Activated T-helper 17 cell treated with anti-CD3 and anti-CD28 coated beads, Interleukin-2, amount 50 U/mL, for 72 hours (primary cell): ENCODE measurements around the gene ARHGAP10. TPM values are rescaled to one million over a fixed set of nuclear protein-coding genes. Genes with fewer than 3 reads are reported as not detected.

ENCODE experiments used
- ATAC-seq: fragments of 150-1000 bp; cut with Tn5 transposase; replicated peaks from 2 replicates; pipeline ENCODE4 v1.10.0; 2021; ENCODE audit warnings: mild to moderate bottlenecking, moderate library complexity
- H3K27ac Mint-ChIP-seq: one replicate; pipeline ENCODE4 v1.8.0; 2022; ENCODE audit warnings: mixed read lengths
- H3K27me3 Mint-ChIP-seq: one replicate; pipeline ENCODE4 v1.8.0; 2022; ENCODE audit warnings: mixed read lengths
- H3K36me3 Mint-ChIP-seq: one replicate; pipeline ENCODE4 v1.8.0; 2022; ENCODE audit warnings: low read depth, mild to moderate bottlenecking, mixed read lengths
- H3K4me1 Mint-ChIP-seq: one replicate; pipeline ENCODE4 v1.8.0; 2022; ENCODE audit warnings: mixed read lengths
- H3K4me3 Mint-ChIP-seq: one replicate; pipeline ENCODE4 v1.8.0; 2022; ENCODE audit warnings: mild to moderate bottlenecking, mixed read lengths
- H3K9me3 Mint-ChIP-seq: one replicate; pipeline ENCODE4 v1.8.0; 2022; ENCODE audit warnings: mixed read lengths
- total RNA-seq, 2 donors: library from RNA; stranded (reverse); gene quantifications; one replicate each; pipeline ENCODE4 v1.2.3, GENCODE V29; 2022

The ARHGAP10 gene
- total RNA-seq, 2 donors from 2014 or later: 11.1 to 14.7 TPM

- peak overlapping the region; percentile 42 for H3K4me3 Mint-ChIP-seq
- peak; percentile 92 for ATAC-seq
- no peaks in the 10 kb centered on the region for H3K27me3 Mint-ChIP-seq
- H3K36me3 Mint-ChIP-seq: no peaks in the 10 kb centered on the region
- peak overlapping the region; percentile 66 for H3K27ac Mint-ChIP-seq
- peaks cover 57% of the 10 kb centered on the region for H3K4me1 Mint-ChIP-seq
- H3K9me3 Mint-ChIP-seq: no peaks in the 10 kb centered on the region
Observed at GRCh38 chr4:148056879-148057278, 325.0 kb downstream of the ARHGAP10 start.

GRCh38 chr4:148057516-148057915, 325.6 kb downstream of the ARHGAP10 start:
- H3K27me3 Mint-ChIP-seq: no peaks in the 10 kb centered on the region
- H3K36me3 Mint-ChIP-seq: no peaks in the 10 kb centered on the region
- no peak for ATAC-seq
- H3K9me3 Mint-ChIP-seq: no peaks in the 10 kb centered on the region
- peaks cover 51% of the 10 kb centered on the region for H3K4me1 Mint-ChIP-seq
- H3K4me3 Mint-ChIP-seq: no peak overlapping the region
- H3K27ac Mint-ChIP-seq: no peak overlapping the region

- no peak for ATAC-seq
- no peak overlapping the region for H3K27ac Mint-ChIP-seq
Observed at GRCh38 chr4:148057984-148058859, 326.3 kb downstream of the ARHGAP10 start.

GRCh38 chr4:148059617-148060180, 327.8 kb downstream of the ARHGAP10 start:
- peaks cover 9% of the 10 kb centered on the region for H3K36me3 Mint-ChIP-seq
- no peak for ATAC-seq
- H3K9me3 Mint-ChIP-seq: no peaks in the 10 kb centered on the region
- H3K4me1 Mint-ChIP-seq: peaks cover 38% of the 10 kb centered on the region
- no peaks in the 10 kb centered on the region for H3K27me3 Mint-ChIP-seq
- H3K27ac Mint-ChIP-seq: peak overlapping the region; percentile 61
- H3K4me3 Mint-ChIP-seq: peak overlapping the region; percentile 55

More at GRCh38 chr4:148057984-148058859, 326.3 kb downstream of the ARHGAP10 start:
- H3K4me3 Mint-ChIP-seq: no peak overlapping the region
- no peaks in the 10 kb centered on the region for H3K36me3 Mint-ChIP-seq
- no peaks in the 10 kb centered on the region for H3K27me3 Mint-ChIP-seq
- no peaks in the 10 kb centered on the region for H3K9me3 Mint-ChIP-seq
- peaks cover 47% of the 10 kb centered on the region for H3K4me1 Mint-ChIP-seq

- ATAC-seq: peak; percentile 44
- Mint-ChIP-seq H3K9me3 (no peaks in the 10 kb centered on the region), H3K36me3 (peaks cover 17% of the 10 kb centered on the region), H3K4me1 (peaks cover 38% of the 10 kb centered on the region), H3K27me3 (no peaks in the 10 kb centered on the region), H3K4me3 (peak overlapping the region; percentile 74), H3K27ac (peak overlapping the region; percentile 53)
Observed at GRCh38 chr4:148060264-148061140, 328.6 kb downstream of the ARHGAP10 start.

DNA sequence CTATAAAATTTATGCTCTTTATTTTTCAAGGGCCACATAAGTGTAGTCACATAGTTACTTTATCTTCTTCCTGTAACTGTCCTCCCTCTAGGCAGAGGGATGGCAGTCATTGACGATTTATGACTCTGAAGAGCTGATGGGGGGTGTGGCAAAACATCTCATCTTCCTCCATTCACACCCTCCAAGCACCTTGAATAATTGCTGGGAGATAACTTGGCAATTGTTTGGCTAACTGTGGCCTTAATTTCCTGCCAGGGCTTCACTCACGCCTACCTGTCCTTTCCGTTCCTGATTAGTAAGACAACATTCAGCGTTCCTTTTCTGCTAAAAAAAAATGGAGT, 329.2 kb downstream of the ARHGAP10 start:
- Mint-ChIP-seq H3K4me3 (peak overlapping the region; percentile 74), H3K9me3 (no peaks in the 10 kb centered on the region), H3K4me1 (peaks cover 38% of the 10 kb centered on the region), H3K27ac (peak overlapping the region; percentile 53), H3K36me3 (peaks cover 19% of the 10 kb centered on the region), H3K27me3 (no peaks in the 10 kb centered on the region)
- ATAC-seq: peak; percentile 34

DNA sequence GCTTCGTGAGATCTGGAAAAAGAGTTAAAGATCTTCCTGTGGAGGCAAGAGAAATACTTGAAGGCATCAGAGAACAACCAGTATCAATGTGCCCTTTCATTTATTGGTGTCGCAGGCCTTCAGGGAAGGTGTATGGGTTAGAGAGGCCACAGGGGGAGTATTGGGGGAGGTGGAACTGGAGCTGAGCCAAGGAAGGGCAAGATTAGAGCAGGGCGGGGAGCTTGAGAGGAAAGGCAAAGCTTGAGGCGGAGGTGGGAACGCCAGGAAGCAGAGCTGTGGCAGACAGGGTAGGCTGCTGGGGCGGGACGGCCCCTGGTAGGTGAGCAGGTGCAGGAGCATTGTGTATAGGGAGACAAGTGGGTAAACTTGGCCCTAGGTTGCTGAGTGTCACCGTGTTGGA, 329.9 kb downstream of the ARHGAP10 start:
- Mint-ChIP-seq H3K27ac (no peak overlapping the region), H3K4me1 (peaks cover 32% of the 10 kb centered on the region), H3K9me3 (no peaks in the 10 kb centered on the region), H3K36me3 (peaks cover 19% of the 10 kb centered on the region), H3K4me3 (peak overlapping the region; percentile 74), H3K27me3 (no peaks in the 10 kb centered on the region)
- no peak for ATAC-seq

DNA sequence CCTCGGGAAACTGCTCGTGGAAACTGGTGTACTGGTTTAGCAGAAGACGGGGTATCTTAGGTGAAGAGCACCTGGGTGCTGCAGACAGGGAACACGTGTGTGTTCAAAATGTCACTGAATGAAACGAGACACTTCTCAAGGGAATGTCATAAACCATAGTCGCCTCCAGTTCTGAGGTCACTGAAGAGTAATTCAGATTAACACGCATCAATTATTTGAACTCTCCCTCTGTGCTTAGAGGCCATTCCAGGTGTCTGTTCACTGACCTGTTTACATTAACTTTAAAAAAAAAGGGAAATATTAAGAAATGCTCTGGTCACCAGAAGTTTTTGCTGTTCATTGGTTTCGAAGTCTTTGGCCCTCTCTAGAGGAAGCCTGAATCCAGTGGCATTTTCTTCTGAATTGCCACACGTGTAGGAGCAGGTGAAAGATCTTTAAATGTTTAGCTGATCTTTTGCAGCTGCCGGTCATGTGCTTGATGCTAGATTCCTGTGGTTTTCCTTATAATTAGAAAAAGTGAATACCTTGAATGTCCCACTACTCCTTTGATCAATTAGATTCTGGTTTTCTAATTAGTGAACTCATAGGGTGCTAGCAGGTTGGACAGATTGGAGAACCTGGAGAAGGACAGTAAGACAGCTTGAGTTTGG, 330.5 kb downstream of the ARHGAP10 start:
- Mint-ChIP-seq H3K9me3 (no peaks in the 10 kb centered on the region), H3K4me1 (peaks cover 25% of the 10 kb centered on the region), H3K4me3 (no peak overlapping the region), H3K36me3 (peaks cover 19% of the 10 kb centered on the region), H3K27me3 (no peaks in the 10 kb centered on the region), H3K27ac (no peak overlapping the region)
- no peak for ATAC-seq

DNA sequence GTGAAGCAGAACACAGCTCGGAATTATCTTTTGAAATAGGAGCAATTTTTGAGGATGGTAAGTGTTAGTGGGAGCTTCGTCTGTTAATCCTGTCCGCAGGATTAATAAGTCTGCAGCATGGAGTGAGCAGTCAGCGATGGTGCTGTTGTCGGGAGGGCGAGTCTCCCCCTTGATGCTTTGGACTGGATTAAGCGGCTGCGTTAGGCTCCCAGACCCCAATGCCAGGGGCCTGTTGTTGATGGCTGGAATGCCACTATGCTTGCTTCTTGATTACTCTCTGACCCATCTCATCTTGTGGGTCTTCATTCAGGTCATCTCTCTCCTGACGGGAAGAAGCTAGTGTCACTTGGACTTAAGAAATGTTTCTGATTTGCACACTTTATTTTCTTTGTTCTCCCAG, 332.6 kb downstream of the ARHGAP10 start:
- Mint-ChIP-seq H3K4me1 (peaks cover 18% of the 10 kb centered on the region), H3K4me3 (no peak overlapping the region), H3K36me3 (peaks cover 19% of the 10 kb centered on the region), H3K27ac (no peak overlapping the region), H3K27me3 (no peaks in the 10 kb centered on the region), H3K9me3 (no peaks in the 10 kb centered on the region)
- ATAC-seq: no peak

DNA sequence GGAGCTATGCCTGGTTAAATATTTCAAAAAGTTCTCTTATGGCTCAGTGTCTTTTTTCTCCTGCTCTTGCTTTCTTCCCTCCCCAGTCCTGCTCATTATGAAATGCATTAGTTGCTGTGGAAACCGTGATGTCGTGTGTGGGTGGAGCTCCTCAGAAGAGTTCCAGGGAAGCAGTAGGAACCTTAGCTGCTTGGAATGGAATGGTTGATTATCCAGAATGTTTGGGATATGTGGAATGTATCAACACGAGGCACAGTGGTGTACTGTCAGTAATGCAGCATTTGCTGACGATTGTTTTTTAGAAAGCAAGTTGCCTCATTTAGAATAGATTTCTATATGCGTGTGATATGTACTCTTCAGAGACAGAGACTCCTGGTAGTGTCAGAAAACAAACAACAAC, 333.2 kb downstream of the ARHGAP10 start:
- no peak overlapping the region for H3K4me3 Mint-ChIP-seq
- no peak overlapping the region for H3K27ac Mint-ChIP-seq
- H3K4me1 Mint-ChIP-seq: peaks cover 14% of the 10 kb centered on the region
- H3K27me3 Mint-ChIP-seq: no peaks in the 10 kb centered on the region
- peaks cover 19% of the 10 kb centered on the region for H3K36me3 Mint-ChIP-seq
- no peaks in the 10 kb centered on the region for H3K9me3 Mint-ChIP-seq
- ATAC-seq: no peak

- Mint-ChIP-seq H3K4me1 (peaks cover 4% of the 10 kb centered on the region), H3K9me3 (no peaks in the 10 kb centered on the region), H3K27ac (no peak overlapping the region), H3K4me3 (no peak overlapping the region), H3K36me3 (peaks cover 20% of the 10 kb centered on the region), H3K27me3 (no peaks in the 10 kb centered on the region)
- ATAC-seq: no peak
Observed at GRCh38 chr4:148067301-148067916, 335.5 kb downstream of the ARHGAP10 start.

DNA sequence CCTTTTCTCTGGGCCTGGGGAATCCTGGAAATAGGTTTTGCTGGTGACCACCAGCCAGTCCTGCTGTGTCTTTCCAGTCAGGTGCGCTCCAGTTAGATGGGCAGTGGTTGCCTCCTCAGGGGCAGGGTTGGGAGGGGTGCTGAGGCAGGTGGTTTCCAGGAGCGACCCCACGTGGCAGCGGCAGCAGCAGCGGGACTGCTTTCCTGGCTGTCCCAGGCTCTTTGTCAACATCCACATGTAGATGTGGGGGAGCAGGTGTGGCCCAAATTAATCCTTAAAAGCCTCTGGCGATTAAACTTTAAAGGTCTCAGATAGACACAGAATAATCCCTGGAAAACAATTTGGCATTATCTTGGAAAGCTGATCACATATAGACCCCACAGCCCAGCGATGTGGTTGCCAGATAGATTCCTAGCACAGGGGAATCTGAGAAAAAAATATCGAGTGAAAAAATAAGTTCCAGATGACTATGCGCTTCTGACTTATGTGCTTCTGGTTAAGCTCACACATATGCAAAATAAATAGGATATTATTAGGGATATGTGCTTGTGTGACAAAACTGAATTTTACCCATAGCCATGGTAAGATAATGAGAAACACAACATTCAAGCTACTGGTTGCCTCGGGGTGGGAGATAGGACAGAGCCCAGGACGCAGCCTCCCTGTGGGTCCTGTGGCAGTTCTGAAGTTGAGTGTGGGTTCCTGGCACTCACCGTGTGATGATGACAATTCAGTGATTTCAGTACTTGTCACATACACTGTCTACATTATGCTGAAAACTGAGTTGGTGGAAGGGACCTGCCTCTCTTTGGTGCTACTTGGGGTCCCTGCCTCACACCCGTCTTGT, 336.4 kb downstream of the ARHGAP10 start:
- Mint-ChIP-seq H3K9me3 (no peaks in the 10 kb centered on the region), H3K27ac (no peak overlapping the region), H3K4me3 (no peak overlapping the region), H3K4me1 (peaks cover 4% of the 10 kb centered on the region), H3K36me3 (peaks cover 29% of the 10 kb centered on the region), H3K27me3 (no peaks in the 10 kb centered on the region)
- no peak for ATAC-seq
